Activated CD4-positive, alpha-beta T cell treated with anti-CD3 and anti-CD28 coated beads for 24 hours (primary cell): ENCODE measurements around the gene NIN.
"Not testable (repeated sequence)": the region's sequence is repeated elsewhere in the genome, so short reads cannot be mapped to it uniquely, and the experiment has no call there.

Experiments
- DNase-seq, 2 donors: peaks; one replicate each; pipeline ENCODE4 v3.0.0-alpha.2; 2020; ENCODE audit warnings: low read depth in 2 of 2

The NIN gene

GRCh38 chr14:50719911-50720759, 110.8 kb downstream of the NIN start:
- DNase-seq, result no peak

DNA sequence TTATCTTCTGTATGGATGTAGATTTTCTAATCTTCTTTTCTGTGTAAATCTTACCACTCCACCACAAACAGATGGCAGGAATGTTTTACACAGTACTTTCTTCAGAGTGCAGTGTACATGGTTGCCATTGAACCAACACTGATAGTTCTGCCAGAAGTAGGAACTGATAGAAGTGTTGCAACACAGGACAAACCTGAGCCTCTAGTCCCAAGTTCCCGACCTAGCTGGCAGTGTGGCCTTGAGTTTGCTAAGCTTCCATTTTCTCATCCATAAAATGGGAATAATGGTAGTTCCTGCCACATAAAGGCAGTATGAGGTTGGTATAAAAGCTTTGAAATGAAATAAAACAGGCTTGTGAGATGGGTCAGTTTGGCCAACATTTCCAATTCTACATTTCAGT, 112.0 kb downstream of the NIN start:
- no peak for DNase-seq

GRCh38 chr14:50717811-50718210, 113.2 kb downstream of the NIN start:
- no peak for DNase-seq

- no peak for DNase-seq
These were observed 116.4 kb downstream of the NIN start for GRCh38 chr14:50714450-50715073.

DNA sequence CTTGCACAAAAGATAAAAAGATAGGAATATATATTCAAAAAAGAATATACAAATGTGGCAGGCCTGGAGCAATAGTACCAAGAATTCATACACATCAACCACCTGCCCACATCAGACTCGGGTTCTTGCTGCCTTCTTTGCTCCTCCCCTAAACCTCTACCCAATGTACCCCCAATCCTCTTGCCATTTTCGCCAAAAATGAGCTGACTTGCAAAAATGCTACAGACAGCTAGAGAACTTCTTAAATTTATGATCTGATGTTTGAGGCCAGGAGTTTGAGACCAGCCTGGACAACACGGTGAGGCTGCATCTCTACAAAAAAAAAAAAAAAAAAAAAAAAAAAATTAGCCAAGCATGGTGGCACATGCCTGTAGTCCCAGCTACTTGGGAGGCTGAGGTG, 119.9 kb downstream of the NIN start:
- no peak for DNase-seq

- DNase-seq, result no peak
These were observed 125.9 kb downstream of the NIN start for GRCh38 chr14:50705026-50705593.

- no peak for DNase-seq
These were observed 126.4 kb downstream of the NIN start for GRCh38 chr14:50704454-50705010.

DNA sequence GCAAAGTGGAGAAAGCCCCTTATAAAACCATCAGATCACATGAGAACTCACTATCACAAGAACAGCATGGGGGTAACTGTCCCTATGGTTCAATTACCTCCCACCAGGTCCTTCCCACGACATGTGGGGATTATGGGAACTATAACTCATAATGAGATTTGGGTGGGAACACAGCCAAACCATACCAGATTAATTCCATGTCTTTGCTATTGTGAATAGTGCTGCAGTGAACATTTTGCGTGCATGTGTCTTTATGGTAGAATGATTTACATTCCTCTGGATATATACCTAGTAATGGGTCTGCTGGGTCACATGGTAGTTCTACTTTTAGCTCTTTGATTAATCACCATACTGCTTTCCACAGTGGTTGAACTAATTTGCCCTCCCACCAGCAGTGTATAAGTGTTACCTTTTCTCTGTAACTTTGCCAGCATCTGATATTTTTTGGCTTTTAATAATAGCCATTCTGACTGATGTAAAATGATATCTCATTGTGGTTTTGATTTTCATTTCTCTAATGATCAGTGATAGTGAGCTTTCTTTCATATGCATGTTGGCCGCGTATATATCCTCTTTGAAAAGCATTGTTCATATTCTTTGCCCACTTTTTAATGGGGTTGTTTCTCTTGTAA, 133.2 kb downstream of the NIN start:
- no peak for DNase-seq

DNA sequence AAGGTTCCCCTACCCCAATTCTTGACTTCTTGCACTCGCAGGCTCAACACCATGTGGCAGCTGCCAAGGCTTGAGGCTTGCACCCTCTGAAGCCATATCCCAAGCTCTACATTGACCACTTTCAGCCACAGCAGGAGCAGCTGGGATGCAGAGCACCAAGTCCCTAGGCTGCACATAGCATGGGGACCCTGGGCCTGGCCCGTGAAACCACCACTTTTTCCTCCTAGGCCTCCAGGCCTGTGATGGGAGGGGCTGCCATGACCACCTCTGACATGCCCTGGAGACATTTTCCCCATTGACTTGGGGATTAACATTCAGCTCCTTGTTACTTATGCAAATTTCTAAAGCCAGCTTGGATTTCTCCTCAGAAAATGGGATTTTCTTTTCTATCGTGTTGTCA, 136.7 kb downstream of the NIN start:
- not testable (repeated sequence) for DNase-seq

DNA sequence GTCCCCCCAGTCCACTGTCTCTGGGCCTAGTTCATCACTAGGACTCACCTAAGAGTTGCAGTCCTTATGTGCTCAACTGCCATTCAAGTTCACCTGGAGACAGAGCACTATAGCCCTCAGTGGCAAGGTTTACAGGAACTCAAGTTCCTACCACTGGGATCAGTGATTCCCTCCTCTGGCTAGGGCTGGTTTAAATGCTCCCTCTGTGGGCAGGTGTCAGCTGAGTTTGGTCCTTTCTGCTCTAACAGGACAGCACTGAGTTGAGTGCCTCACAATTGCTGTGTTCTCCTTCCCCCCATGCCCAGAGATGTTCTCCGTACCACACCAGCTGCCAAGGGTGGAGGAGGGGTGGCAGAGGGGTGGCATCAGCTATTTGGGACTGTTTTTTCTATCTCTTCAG, 142.1 kb downstream of the NIN start:
- no peak for DNase-seq

- DNase-seq, result no peak
These were observed 151.3 kb downstream of the NIN start for GRCh38 chr14:50679674-50680073.

DNA sequence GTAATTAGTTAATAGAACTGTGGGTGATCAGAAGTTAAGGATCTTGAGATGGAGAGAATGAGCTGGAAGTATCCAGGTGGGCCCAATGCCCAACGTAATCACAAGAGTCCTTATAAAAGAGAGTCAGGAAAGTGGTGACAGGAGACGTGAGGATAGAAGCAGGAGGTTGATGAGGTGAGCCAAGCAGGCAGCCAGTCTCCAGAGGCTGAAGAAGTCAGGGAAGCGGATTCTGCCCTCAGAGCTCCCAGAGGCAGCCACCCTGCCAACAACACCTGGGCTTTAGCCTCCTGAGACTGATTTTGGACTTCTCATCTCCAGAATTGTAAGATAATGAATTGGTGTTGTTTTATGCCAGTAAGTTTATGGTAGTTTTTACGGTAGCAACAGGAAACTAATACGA, 152.8 kb downstream of the NIN start:
- DNase-seq, result no peak

GRCh38 chr14:50677527-50678063, 153.4 kb downstream of the NIN start:
- no peak for DNase-seq

GRCh38 chr14:50676814-50677516, 154.0 kb downstream of the NIN start:
- no peak for DNase-seq

DNA sequence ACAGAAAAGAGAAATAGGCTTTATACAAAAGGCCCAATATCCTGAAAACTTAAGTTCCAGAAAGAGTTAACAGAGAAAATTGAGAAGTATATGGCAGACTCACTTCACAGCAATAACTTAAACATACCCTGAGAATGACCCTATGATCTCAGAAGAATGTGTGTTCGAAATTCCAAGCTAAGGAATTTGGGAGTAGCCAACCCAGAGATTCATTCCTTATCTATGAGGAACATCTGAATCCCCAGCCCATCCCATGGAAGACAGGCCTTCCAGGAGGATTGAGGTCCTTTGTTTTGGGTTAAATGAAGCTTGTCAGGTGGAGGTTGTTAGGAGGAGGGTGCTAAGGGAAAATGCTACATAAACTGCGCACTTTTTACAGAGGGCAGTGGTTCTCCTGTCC, 155.4 kb downstream of the NIN start:
- no peak for DNase-seq

- no peak for DNase-seq
These were observed 160.1 kb downstream of the NIN start for GRCh38 chr14:50670866-50671256.

DNA sequence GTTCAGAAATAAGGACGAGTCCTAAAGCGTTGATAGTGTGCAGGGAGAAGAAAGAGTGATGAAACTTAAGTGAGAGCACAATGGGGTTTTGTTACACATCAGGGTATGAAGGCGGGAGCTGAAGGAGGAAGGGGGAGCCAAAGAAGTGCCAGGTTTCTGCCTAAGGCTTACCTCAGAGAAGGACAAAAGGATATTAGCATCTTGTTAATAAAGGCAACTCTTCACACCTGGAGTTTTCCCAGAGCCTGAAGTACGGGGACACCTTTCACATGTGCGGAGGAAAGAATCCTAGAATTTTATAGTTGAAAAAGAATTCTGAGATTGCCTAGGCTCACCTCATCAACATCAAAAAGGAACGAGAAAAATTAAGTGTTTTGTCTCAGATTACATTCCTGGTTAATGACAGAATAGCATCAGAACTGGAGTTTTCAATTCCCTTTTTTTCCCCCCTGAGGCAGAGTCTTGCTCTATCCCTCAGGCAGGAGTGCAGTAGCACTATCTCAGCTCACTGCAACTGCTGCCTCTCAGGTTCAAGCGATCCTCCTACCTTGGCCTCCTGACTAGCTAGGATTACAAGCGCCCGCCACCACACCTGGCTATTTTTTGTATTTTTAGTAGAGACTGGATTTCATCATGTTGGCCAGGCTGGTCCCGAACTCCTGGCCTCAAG, 160.6 kb downstream of the NIN start:
- DNase-seq, result no peak
